ENCODE data around the gene ZNF362.
"Not testable (repeated sequence)": the region's sequence is repeated elsewhere in the genome, so short reads cannot be mapped to it uniquely, and the experiment has no call there.

GRCh38 chr1:33290615-33291014 lies 34.3 kb downstream of the ZNF362 start:
- not testable (repeated sequence) for TF ChIP-seq EZH2 (IDR thresholded peaks at IDR 0.05; ENCODE audit: low read depth, unreplicated experiment); CREB1 (CRISPR knock-in tag; IDR thresholded peaks at IDR 0.05; ENCODE audit: low read depth); JUNB (IDR thresholded peaks at IDR 0.05; ENCODE audit: unreplicated experiment); EZH2phosphoT487 (IDR thresholded peaks at IDR 0.05; ENCODE audit: unreplicated experiment); ZNF331 (CRISPR knock-in tag; IDR thresholded peaks at IDR 0.05; ENCODE audit: low read depth); POLR2AphosphoS5 (IDR thresholded peaks at IDR 0.05; ENCODE audit: low read depth); STAT1 (IDR thresholded peaks at IDR 0.05; ENCODE audit: unreplicated experiment); ZNF114 (CRISPR knock-in tag; IDR thresholded peaks at IDR 0.05); ETS1 (IDR thresholded peaks at IDR 0.05); NANOG (IDR thresholded peaks at IDR 0.05; ENCODE audit: borderline replicate concordance)
- TF ChIP-seq, protein P1, sequence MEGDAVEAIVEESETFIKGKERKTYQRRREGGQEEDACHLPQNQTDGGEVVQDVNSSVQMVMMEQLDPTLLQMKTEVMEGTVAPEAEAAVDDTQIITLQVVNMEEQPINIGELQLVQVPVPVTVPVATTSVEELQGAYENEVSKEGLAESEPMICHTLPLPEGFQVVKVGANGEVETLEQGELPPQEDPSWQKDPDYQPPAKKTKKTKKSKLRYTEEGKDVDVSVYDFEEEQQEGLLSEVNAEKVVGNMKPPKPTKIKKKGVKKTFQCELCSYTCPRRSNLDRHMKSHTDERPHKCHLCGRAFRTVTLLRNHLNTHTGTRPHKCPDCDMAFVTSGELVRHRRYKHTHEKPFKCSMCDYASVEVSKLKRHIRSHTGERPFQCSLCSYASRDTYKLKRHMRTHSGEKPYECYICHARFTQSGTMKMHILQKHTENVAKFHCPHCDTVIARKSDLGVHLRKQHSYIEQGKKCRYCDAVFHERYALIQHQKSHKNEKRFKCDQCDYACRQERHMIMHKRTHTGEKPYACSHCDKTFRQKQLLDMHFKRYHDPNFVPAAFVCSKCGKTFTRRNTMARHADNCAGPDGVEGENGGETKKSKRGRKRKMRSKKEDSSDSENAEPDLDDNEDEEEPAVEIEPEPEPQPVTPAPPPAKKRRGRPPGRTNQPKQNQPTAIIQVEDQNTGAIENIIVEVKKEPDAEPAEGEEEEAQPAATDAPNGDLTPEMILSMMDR (conservative IDR thresholded peaks at IDR 0.05; ENCODE audit: low read depth in 2 of 2), result not testable (repeated sequence)
- TF ChIP-seq, protein P2, sequence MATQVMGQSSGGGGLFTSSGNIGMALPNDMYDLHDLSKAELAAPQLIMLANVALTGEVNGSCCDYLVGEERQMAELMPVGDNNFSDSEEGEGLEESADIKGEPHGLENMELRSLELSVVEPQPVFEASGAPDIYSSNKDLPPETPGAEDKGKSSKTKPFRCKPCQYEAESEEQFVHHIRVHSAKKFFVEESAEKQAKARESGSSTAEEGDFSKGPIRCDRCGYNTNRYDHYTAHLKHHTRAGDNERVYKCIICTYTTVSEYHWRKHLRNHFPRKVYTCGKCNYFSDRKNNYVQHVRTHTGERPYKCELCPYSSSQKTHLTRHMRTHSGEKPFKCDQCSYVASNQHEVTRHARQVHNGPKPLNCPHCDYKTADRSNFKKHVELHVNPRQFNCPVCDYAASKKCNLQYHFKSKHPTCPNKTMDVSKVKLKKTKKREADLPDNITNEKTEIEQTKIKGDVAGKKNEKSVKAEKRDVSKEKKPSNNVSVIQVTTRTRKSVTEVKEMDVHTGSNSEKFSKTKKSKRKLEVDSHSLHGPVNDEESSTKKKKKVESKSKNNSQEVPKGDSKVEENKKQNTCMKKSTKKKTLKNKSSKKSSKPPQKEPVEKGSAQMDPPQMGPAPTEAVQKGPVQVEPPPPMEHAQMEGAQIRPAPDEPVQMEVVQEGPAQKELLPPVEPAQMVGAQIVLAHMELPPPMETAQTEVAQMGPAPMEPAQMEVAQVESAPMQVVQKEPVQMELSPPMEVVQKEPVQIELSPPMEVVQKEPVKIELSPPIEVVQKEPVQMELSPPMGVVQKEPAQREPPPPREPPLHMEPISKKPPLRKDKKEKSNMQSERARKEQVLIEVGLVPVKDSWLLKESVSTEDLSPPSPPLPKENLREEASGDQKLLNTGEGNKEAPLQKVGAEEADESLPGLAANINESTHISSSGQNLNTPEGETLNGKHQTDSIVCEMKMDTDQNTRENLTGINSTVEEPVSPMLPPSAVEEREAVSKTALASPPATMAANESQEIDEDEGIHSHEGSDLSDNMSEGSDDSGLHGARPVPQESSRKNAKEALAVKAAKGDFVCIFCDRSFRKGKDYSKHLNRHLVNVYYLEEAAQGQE (IDR thresholded peaks at IDR 0.05; ENCODE audit: unreplicated experiment), result not testable (repeated sequence)
